ENCODE results near the gene PEAK1.

- TF ChIP-seq CTCF (IDR thresholded peaks at IDR 0.05) (no peak), SIN3A (IDR thresholded peaks at IDR 0.05; ENCODE audit: borderline replicate concordance, insufficient read depth, low read depth, low read length) (no peak), POLR2AphosphoS5 (IDR thresholded peaks at IDR 0.05; ENCODE audit: low read depth, low read length) (no peak), REST (IDR thresholded peaks at IDR 0.05; ENCODE audit: insufficient read depth in 1 of 2, low read depth in 2 of 2, low read length in 1 of 2) (no peak)
These were observed 77.1 kb downstream of the PEAK1 start for GRCh38 chr15:77342807-77343206.
